CD8-positive, alpha-beta memory T cell (primary cell): ENCODE data around the gene SPACDR. TPM values are rescaled to one million over a fixed set of nuclear protein-coding genes. Genes with fewer than 3 reads are reported as not detected.

Source experiments
- CTCF ChIA-PET: fragments of 350-600 bp; sonication (Branson Sonifier 250); formaldehyde crosslinking; loops from one replicate; lab custom pipeline; 2021; ENCODE audit warnings: antibody characterized with exemption; lab: Charles Lee
- POLR2A ChIA-PET: fragments of 350-600 bp; sonication (Branson Sonifier 250); formaldehyde crosslinking; loops from one replicate; lab custom pipeline; 2021; ENCODE audit warnings: antibody characterized with exemption; lab: Charles Lee
- DNase-seq, 5 donors: peaks; one replicate each; pipeline versions ENCODE4 v3.0.0 to v3.0.0-alpha.2; 2020 to 2022; ENCODE audit warnings: mixed read lengths in 1 of 5
- H3K27ac ChIP-seq: one replicate; pipeline ENCODE4 v1.7.0; 2013; ENCODE audit warnings: low read depth, mild to moderate bottlenecking, low read length, moderate library complexity
- H3K27me3 ChIP-seq: 2 replicates; pipeline ENCODE4 v1.7.0; 2013; ENCODE audit warnings: low read length, mild to moderate bottlenecking; ENCODE audit not compliant: insufficient read depth, poor library complexity, severe bottlenecking
- H3K36me3 ChIP-seq: 2 replicates; pipeline ENCODE4 v1.7.0; 2013; ENCODE audit warnings: mild to moderate bottlenecking, low read length, moderate library complexity; ENCODE audit not compliant: insufficient read depth
- H3K4me1 ChIP-seq: 2 replicates; pipeline ENCODE4 v1.7.0; 2013; ENCODE audit warnings: mild to moderate bottlenecking, low read length, moderate library complexity; ENCODE audit not compliant: insufficient read depth
- H3K4me3 ChIP-seq: 2 replicates; pipeline ENCODE4 v1.7.0; 2013; ENCODE audit warnings: mild to moderate bottlenecking, low read length
- H3K9me3 ChIP-seq: 2 replicates; pipeline ENCODE4 v1.7.0; 2013; ENCODE audit warnings: mild to moderate bottlenecking, low read length
- H3K27ac Mint-ChIP-seq, 8 donors: one replicate each; pipeline ENCODE4 v1.8.0; 2020 to 2021; ENCODE audit warnings: mixed read lengths in 8 of 8, mild to moderate bottlenecking in 6 of 8, inconsistent platforms in 3 of 8, moderate library complexity in 3 of 8
- H3K27me3 Mint-ChIP-seq, 2 donors: one replicate each; pipeline ENCODE4 v1.8.0; 2020 to 2021; ENCODE audit warnings: mixed read lengths in 2 of 2, mild to moderate bottlenecking in 1 of 2, moderate library complexity in 1 of 2
- H3K36me3 Mint-ChIP-seq, 3 donors: one replicate each; pipeline ENCODE4 v1.8.0; 2020 to 2021; ENCODE audit warnings: mixed read lengths in 3 of 3, inconsistent platforms in 1 of 3, mild to moderate bottlenecking in 1 of 3
- H3K4me1 Mint-ChIP-seq, 3 donors: one replicate each; pipeline ENCODE4 v1.8.0; 2020 to 2021; ENCODE audit warnings: mixed read lengths in 3 of 3, inconsistent platforms in 1 of 3, mild to moderate bottlenecking in 1 of 3
- H3K4me3 Mint-ChIP-seq, 7 donors: one replicate each; pipeline ENCODE4 v1.8.0; 2020 to 2021; ENCODE audit warnings: mixed read lengths in 7 of 7, mild to moderate bottlenecking in 6 of 7, moderate library complexity in 4 of 7, inconsistent platforms in 2 of 7
- H3K9me3 Mint-ChIP-seq, 5 donors: one replicate each; pipeline ENCODE4 v1.8.0; 2020 to 2022; ENCODE audit warnings: mixed read lengths in 5 of 5, mild to moderate bottlenecking in 3 of 5, moderate library complexity in 2 of 5, inconsistent platforms in 1 of 5
- polyA plus RNA-seq: library from polyadenylated mRNA; unstranded; fragments of 300-500 nt; fragmentation: Illumina TruSeq; gene quantifications from one replicate; pipeline ENCODE4 v1.2.3, GENCODE V29; 2021
- total RNA-seq, 2 experiments: library from RNA; stranded (reverse); gene quantifications; one replicate each; pipeline ENCODE4 v1.2.3, GENCODE V29; 2021

The SPACDR gene
- total and polyA plus RNA-seq, 3 experiments from 2014 or later: 0.56 to 1.7 (median 1.00) TPM

- peak; percentile 33 to 68 (median 46) for DNase-seq
- peaks cover 0 to 49% (median 9%) of the 10 kb centered on the region in 3 donors for H3K36me3 Mint-ChIP-seq
- Histone ChIP-seq H3K4me3 (peak overlapping the region; percentile 65), H3K4me1 (peaks cover 37% of the 10 kb centered on the region), H3K27ac (peak overlapping the region; percentile 89), H3K27me3 (no peaks in the 10 kb centered on the region), H3K36me3 (peaks cover 15% of the 10 kb centered on the region), H3K9me3 (no peaks in the 10 kb centered on the region)
- CTCF ChIA-PET: interaction anchor here (1.0 to 2.8 kb wide), 4 partner anchors 15 to 152 kb away, joined by 3 to 13 read pairs (median 3); no protein-coding TSS in a partner anchor
- peak overlapping the region; percentile 85 to 98 (median 96) for H3K27ac Mint-ChIP-seq
- H3K4me1 Mint-ChIP-seq: peaks cover 36 to 54% (median 38%) of the 10 kb centered on the region in 3 donors
- H3K4me3 Mint-ChIP-seq: peak overlapping the region; percentile 89 to 99 (median 95)
- H3K9me3 Mint-ChIP-seq: peaks cover 0 to 3% (median 0%) of the 10 kb centered on the region in 5 donors
- POLR2A ChIA-PET: interaction anchor here (0.5 to 1.8 kb wide), 10 partner anchors 7 to 416 kb away, joined by 3 to 14 read pairs (median 4); partner anchors contain the start of genes AP4M1, FBXO24, LRCH4 and MCM7
- no peaks in the 10 kb centered on the region for H3K27me3 Mint-ChIP-seq
Measured at GRCh38 chr7:100435401-100436304, 28.4 kb downstream of the SPACDR start.

DNA sequence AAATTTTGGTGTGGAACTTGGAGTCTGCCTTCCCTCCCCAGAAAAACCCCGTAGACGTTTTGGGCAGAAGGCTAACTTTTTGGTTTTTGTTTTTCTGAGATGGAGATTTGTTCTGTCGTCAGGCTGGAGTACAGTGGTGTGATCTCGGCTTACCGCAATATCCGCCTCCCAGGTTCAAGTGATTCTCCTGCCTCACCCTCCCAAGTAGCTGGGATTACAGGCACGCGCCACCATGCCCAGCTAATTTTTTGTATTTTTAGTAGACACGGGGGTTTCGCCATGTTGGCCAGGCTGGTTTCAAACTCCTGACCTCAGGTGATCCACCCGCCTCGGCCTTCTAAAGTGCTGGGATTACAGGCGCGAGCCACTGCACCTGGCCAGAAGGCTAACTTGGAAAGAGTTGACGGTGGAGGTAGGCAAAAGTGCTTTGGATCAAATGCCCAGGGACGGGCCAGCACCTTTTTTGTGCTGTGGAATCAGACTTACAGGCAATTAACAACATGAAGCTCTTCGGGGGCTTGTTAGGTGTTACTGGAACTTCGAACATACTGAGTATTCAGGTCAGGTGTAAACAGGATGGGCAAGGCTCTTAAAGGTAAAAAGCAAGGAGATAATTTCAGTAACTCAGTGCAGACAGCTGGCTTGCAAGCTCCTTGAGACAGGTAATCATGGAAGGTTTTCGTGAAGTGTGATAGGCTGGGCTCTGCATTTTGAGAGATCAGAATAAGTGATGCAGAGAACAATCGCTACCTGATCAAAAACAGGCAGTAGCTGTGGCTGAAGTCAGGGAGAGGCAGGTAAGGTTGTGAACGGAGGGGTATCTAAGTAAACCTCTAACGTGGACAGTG lies 29.5 kb downstream of the SPACDR start:
- H3K9me3 Mint-ChIP-seq: peaks cover 0 to 4% (median 1%) of the 10 kb centered on the region in 5 donors
- H3K4me3 ChIP-seq: peak overlapping the region; percentile 65
- H3K4me1 Mint-ChIP-seq: peaks cover 42 to 61% (median 44%) of the 10 kb centered on the region in 3 donors
- peak overlapping the region; percentile 83 to 98 (median 92) for H3K27ac Mint-ChIP-seq
- no peak for DNase-seq
- peaks cover 0 to 54% (median 9%) of the 10 kb centered on the region in 3 donors for H3K36me3 Mint-ChIP-seq
- H3K4me3 Mint-ChIP-seq: peak overlapping the region; percentile 84 to 97 (median 89)
- H3K27me3 ChIP-seq: no peaks in the 10 kb centered on the region
- H3K27me3 Mint-ChIP-seq: peaks cover 0 to 4% of the 10 kb centered on the region in 2 donors
- ChIA-PET CTCF (interaction anchor here (1.0 to 1.3 kb wide), 3 partner anchors 16 to 153 kb away, joined by 3 read pairs; no protein-coding TSS in a partner anchor), POLR2A (interaction anchor here (0.5 to 1.1 kb wide), 6 partner anchors 151 to 855 kb away, joined by 3 to 10 read pairs (median 4); partner anchors contain the start of genes FBXO24 and LRCH4)
- H3K36me3 ChIP-seq: peaks cover 15% of the 10 kb centered on the region
- no peaks in the 10 kb centered on the region for H3K9me3 ChIP-seq
- H3K27ac ChIP-seq: peak overlapping the region; percentile 89
- H3K4me1 ChIP-seq: peaks cover 41% of the 10 kb centered on the region

DNA sequence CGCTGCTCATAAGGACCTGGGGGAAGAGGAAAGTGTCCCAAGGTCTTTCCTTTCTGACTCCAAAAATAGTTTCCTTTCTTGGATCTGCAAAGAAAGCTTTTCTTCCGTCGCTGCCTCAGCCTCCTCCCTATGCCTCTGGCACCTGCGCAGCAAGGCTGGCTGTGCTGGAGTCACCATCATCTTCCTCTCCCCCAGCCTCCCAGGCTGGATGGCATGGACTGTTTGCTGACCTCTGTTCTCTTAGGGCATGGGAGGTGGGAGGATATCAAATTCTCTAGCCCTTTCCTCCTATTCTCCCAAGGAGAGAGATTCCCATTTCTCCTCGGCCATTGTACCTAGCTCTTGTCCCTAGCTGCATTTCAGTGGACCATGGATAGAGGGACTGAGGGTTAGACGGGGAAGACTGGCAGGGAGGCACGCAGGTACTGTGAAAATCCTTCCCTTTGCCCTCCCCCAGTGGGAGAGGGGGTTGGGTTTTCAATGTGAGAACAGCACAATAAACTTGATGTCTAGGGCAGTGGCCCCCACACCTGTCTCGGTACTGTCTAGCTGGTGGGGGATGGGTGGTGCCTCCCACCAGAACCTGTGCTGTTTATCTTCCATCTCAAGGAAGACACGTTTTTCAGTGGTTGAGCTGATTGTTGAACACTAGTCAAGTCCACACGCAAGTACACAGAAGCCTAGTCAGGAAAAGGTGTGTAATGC lies 30.3 kb downstream of the SPACDR start:
- H3K36me3 ChIP-seq: peaks cover 15% of the 10 kb centered on the region
- no peaks in the 10 kb centered on the region for H3K9me3 ChIP-seq
- no peak overlapping the region for H3K4me3 ChIP-seq
- ChIA-PET CTCF (no interaction called here), POLR2A (interaction anchor here (1.0 kb wide), 1 partner anchor 178 kb away, joined by 10 read pairs; no protein-coding TSS in a partner anchor)
- no peak overlapping the region for H3K27ac ChIP-seq
- peaks cover 45 to 65% (median 49%) of the 10 kb centered on the region in 3 donors for H3K4me1 Mint-ChIP-seq
- H3K36me3 Mint-ChIP-seq: peaks cover 0 to 62% (median 9%) of the 10 kb centered on the region in 3 donors
- DNase-seq: no peak
- H3K4me1 ChIP-seq: peaks cover 41% of the 10 kb centered on the region
- H3K4me3 Mint-ChIP-seq: peak overlapping the region; percentile 52 to 97 (median 89)
- peak overlapping the region; percentile 63 to 98 (median 92) for H3K27ac Mint-ChIP-seq
- H3K27me3 Mint-ChIP-seq: peaks cover 0 to 11% of the 10 kb centered on the region in 2 donors
- peaks cover 0 to 9% (median 5%) of the 10 kb centered on the region in 5 donors for H3K9me3 Mint-ChIP-seq
- no peaks in the 10 kb centered on the region for H3K27me3 ChIP-seq

GRCh38 chr7:100433276-100433591 lies 30.8 kb downstream of the SPACDR start:
- ChIA-PET POLR2A (no interaction called here), CTCF (no interaction called here)
- H3K36me3 ChIP-seq: peaks cover 15% of the 10 kb centered on the region

DNA sequence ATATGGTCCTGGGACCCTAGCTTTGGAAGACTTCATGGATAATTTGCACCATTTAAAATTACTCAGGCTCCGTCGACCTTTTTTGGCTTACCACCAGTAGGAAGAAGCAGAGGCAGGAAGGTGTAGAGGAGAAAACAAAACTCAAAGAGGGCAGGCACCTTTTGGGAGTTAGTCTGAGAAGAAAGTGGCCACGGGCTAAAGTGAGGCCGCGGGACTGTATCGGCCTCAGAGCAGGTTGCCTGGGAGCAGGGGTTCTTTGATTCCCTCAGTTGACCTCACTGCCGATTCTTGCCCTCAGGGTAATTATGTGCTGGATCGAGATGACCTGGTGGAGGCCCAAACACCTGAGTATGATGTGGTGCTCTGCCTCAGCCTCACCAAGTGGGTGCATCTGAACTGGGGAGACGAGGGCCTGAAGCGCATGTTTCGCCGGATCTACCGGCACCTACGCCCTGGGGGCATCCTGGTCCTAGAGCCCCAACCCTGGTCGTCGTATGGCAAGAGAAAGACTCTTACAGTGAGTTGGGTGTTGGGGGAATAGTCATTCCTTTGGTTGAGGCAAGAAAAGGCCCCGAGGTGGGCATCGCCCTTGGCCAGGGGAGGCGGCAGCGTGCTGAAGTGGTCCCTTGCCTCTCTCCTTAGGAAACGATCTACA lies 31.3 kb downstream of the SPACDR start:
- H3K27ac ChIP-seq: no peak overlapping the region
- H3K27ac Mint-ChIP-seq: peak overlapping the region in 7 of 8 donors; percentile 23 to 94 (median 61)
- peaks cover 44% of the 10 kb centered on the region for H3K4me1 ChIP-seq
- peaks cover 0 to 9% (median 5%) of the 10 kb centered on the region in 5 donors for H3K9me3 Mint-ChIP-seq
- peaks cover 46 to 75% (median 49%) of the 10 kb centered on the region in 3 donors for H3K4me1 Mint-ChIP-seq
- H3K27me3 ChIP-seq: no peaks in the 10 kb centered on the region
- CTCF ChIA-PET: no interaction called here
- no peaks in the 10 kb centered on the region for H3K9me3 ChIP-seq
- no peak for DNase-seq
- peaks cover 0 to 67% (median 9%) of the 10 kb centered on the region in 3 donors for H3K36me3 Mint-ChIP-seq
- peaks cover 0 to 13% of the 10 kb centered on the region in 2 donors for H3K27me3 Mint-ChIP-seq
- H3K36me3 ChIP-seq: peaks cover 15% of the 10 kb centered on the region
- H3K4me3 Mint-ChIP-seq: peak overlapping the region in 5 of 7 donors; percentile 43 to 76 (median 57)
- H3K4me3 ChIP-seq: no peak overlapping the region
- POLR2A ChIA-PET: no interaction called here

More at GRCh38 chr7:100433276-100433591, 30.8 kb downstream of the SPACDR start:
- H3K4me3 ChIP-seq: no peak overlapping the region
- Mint-ChIP-seq H3K27me3 (peaks cover 0 to 13% of the 10 kb centered on the region in 2 donors), H3K27ac (peak overlapping the region in 5 of 8 donors; percentile 61 to 94 (median 92)), H3K9me3 (peaks cover 0 to 9% (median 5%) of the 10 kb centered on the region in 5 donors), H3K36me3 (peaks cover 0 to 67% (median 9%) of the 10 kb centered on the region in 3 donors), H3K4me3 (peak overlapping the region in 5 of 7 donors; percentile 31 to 97 (median 55)), H3K4me1 (peaks cover 46 to 70% (median 49%) of the 10 kb centered on the region in 3 donors)
- no peaks in the 10 kb centered on the region for H3K9me3 ChIP-seq
- no peak overlapping the region for H3K27ac ChIP-seq
- H3K4me1 ChIP-seq: peaks cover 41% of the 10 kb centered on the region
- no peaks in the 10 kb centered on the region for H3K27me3 ChIP-seq
- no peak for DNase-seq

- Histone ChIP-seq H3K27me3 (no peaks in the 10 kb centered on the region), H3K4me3 (no peak overlapping the region), H3K27ac (no peak overlapping the region), H3K36me3 (peaks cover 15% of the 10 kb centered on the region), H3K9me3 (no peaks in the 10 kb centered on the region), H3K4me1 (peaks cover 47% of the 10 kb centered on the region)
- ChIA-PET POLR2A (no interaction called here), CTCF (no interaction called here)
- no peak for DNase-seq
- Mint-ChIP-seq H3K4me3 (peak overlapping the region; percentile 52 to 94 (median 73)), H3K9me3 (peaks cover 0 to 9% (median 5%) of the 10 kb centered on the region in 5 donors), H3K27ac (peak overlapping the region in 7 of 8 donors; percentile 67 to 94 (median 90)), H3K27me3 (peaks cover 0 to 13% of the 10 kb centered on the region in 2 donors), H3K36me3 (peaks cover 0 to 67% (median 9%) of the 10 kb centered on the region in 3 donors), H3K4me1 (peaks cover 46 to 75% (median 49%) of the 10 kb centered on the region in 3 donors)
Measured at GRCh38 chr7:100432053-100432452, 32.0 kb downstream of the SPACDR start.
